Breast epithelium (tissue), 4 donors: ENCODE data around the gene WHRN. TPM values are rescaled to one million over a fixed set of nuclear protein-coding genes. Genes with fewer than 3 reads are reported as not detected.

Experiments
- DNase-seq, 2 donors: peaks; one replicate each; pipeline ENCODE4 v3.0.0-alpha.2; 2019; ENCODE audit warnings: low spot score in 2 of 2
- H3K27ac ChIP-seq, 2 donors: fragments of 200-600 bp; sonication (generic) in 1 of 2; one replicate each; pipeline ENCODE4 v1.5.1; 2016 to 2019; ENCODE audit warnings: mild to moderate bottlenecking in 1 of 2
- H3K27me3 ChIP-seq, 2 donors: fragments of 200-600 bp; sonication (generic) in 1 of 2; one replicate each; pipeline versions ENCODE4 v1.5.1 to v1.6.0; 2017 to 2019; ENCODE audit warnings: control low read depth in 1 of 2, mild to moderate bottlenecking in 1 of 2
- H3K36me3 ChIP-seq: fragments of 200-600 bp; one replicate; pipeline ENCODE4 v1.5.1; 2019
- H3K4me1 ChIP-seq, 2 donors: fragments of 200-600 bp; sonication (generic); one replicate each; pipeline ENCODE4 v1.5.1; 2016 to 2019; ENCODE audit warnings: control low read depth in 1 of 2
- H3K4me3 ChIP-seq, 3 donors: fragments of 200-600 bp; sonication (generic); 1 replicate in 2 of 3; 2 replicates in 1 of 3; pipeline ENCODE4 v1.5.1; 2016 to 2019; ENCODE audit warnings: mild to moderate bottlenecking in 3 of 3, moderate library complexity in 2 of 3
- H3K9me3 ChIP-seq, 2 donors: fragments of 200-600 bp; sonication (generic) in 1 of 2; one replicate each; pipeline ENCODE4 v1.5.1; 2016 to 2019; ENCODE audit warnings: control low read depth in 1 of 2
- CTCF ChIP-seq, 3 donors: fragments of 450-650 bp; IDR thresholded peaks; one replicate each; pipeline ENCODE4 v1.5.1; 2016 to 2017; ENCODE audit warnings: antibody characterized with exemption in 3 of 3, mild to moderate bottlenecking in 3 of 3, moderate library complexity in 3 of 3
- POLR2A ChIP-seq: fragments of 450-650 bp; IDR thresholded peaks from one replicate; pipeline ENCODE4 v1.6.1; 2016; ENCODE audit warnings: antibody characterized with exemption, mild to moderate bottlenecking, moderate library complexity
- POLR2AphosphoS5 ChIP-seq, 3 donors: sonication (generic); formaldehyde crosslinking; IDR thresholded peaks; one replicate each; pipeline ENCODE4 v1.6.1; 2017; ENCODE audit warnings: antibody characterized with exemption in 3 of 3
- intact Hi-C: fragments of 100-400 bp; cut with DNase I; formaldehyde crosslinking; loops from one replicate; pipeline ENCODE4 v1.15.1; 2023; ENCODE audit warnings: low total_unique reads
- total RNA-seq, 3 donors: library from RNA; depleted of rRNA; stranded (reverse); fragments of >200 nt; gene quantifications; one replicate each; pipeline ENCODE4 v1.1.0, GENCODE V29; 2016

The WHRN gene
- total RNA-seq, 3 donors from 2014 or later = 2.4 to 16.4 (median 15.1) TPM

DNA sequence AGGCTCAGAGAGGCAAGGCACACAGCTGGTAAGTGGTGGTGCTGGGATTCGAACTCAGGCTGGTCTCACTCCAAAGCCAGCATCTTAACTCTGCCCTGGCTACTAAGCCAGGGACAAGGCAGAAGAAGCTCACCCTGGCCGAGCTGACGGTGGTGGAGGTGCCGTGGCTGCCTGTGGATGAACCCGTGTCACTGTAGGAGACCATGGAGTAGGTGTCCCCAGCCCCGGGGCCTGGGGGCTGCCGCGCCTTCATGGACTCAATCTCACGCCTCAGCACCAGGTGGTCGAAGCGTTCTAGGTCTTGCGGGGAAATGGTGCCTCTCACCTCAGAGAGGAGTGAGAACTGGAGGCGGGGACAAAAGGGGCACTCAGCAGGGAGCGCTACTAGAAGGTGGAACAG is 82.1 kb downstream of the WHRN start:
- Histone ChIP-seq H3K27ac (no peak overlapping the region), H3K27me3 (no peaks in the 10 kb centered on the region), H3K4me1 (no peaks in the 10 kb centered on the region), H3K36me3 (no peaks in the 10 kb centered on the region), H3K4me3 (no peak overlapping the region), H3K9me3 (no peaks in the 10 kb centered on the region)
- intact Hi-C loops = no loop called here
- no peak for TF ChIP-seq POLR2AphosphoS5 (IDR thresholded peaks at IDR 0.05)
- TF ChIP-seq CTCF (IDR thresholded peaks at IDR 0.05) = no peak
- TF ChIP-seq POLR2A = no peak
- no peak for DNase-seq

DNA sequence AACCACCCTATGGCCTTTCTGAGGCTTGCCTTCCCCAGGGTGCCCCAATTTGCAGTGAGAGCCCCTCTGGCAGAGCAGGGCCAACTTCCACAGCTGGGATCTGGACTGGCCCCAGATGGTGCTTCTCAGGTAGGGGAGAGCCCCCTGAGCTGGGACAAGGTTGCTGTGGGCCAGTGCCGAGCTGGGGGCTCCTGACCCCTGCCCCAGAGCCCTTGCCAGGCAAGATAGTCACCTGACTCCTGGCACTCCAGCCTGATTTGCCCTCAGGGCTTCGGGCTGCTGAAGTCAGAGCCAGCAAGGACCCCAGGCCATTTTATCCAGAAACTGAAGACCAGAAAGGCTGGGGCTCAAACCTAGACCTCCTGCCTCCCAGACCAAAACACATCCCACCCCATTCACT is 84.1 kb downstream of the WHRN start:
- Histone ChIP-seq H3K36me3 (no peaks in the 10 kb centered on the region), H3K4me3 (no peak overlapping the region), H3K27me3 (no peaks in the 10 kb centered on the region), H3K4me1 (no peaks in the 10 kb centered on the region), H3K9me3 (no peaks in the 10 kb centered on the region), H3K27ac (no peak overlapping the region)
- no peak for TF ChIP-seq POLR2A
- TF ChIP-seq CTCF (IDR thresholded peaks at IDR 0.05) = no peak
- no peak for TF ChIP-seq POLR2AphosphoS5 (IDR thresholded peaks at IDR 0.05)
- no peak for DNase-seq
- intact Hi-C loops = no loop called here

GRCh38 chr9:114419796-114420195 is 85.5 kb downstream of the WHRN start:
- no peak overlapping the region for H3K4me3 ChIP-seq
- H3K9me3 ChIP-seq = no peaks in the 10 kb centered on the region
- no peaks in the 10 kb centered on the region for H3K4me1 ChIP-seq
- no peaks in the 10 kb centered on the region for H3K36me3 ChIP-seq
- intact Hi-C loops = no loop called here
- no peak overlapping the region for H3K27ac ChIP-seq
- TF ChIP-seq POLR2AphosphoS5 (IDR thresholded peaks at IDR 0.05) = no peak
- TF ChIP-seq POLR2A = no peak
- no peaks in the 10 kb centered on the region for H3K27me3 ChIP-seq
- no peak for DNase-seq

DNA sequence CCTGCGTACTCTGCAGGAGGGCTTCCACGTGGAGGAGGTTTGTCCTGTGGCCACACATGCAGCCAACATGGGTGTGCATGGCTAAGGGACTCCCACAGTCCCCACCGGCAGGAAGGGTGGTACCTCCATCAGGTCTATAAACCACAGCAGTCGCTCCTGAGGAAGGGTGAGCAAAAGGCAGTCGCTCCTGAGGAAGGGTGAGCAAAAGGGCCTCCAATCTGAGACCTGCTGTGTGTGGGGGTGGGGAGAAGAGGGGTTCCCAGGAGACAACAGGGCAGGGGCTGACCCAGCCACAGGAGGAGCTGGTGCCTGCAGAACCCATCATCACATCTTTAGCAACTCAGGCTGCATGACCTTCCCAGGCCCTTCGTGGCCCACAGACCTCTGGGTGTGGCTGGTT is 87.2 kb downstream of the WHRN start:
- TF ChIP-seq POLR2AphosphoS5 (IDR thresholded peaks at IDR 0.05) (no peak), POLR2A (no peak), CTCF (IDR thresholded peaks at IDR 0.05) (no peak)
- Histone ChIP-seq H3K9me3 (no peaks in the 10 kb centered on the region), H3K27me3 (no peaks in the 10 kb centered on the region), H3K36me3 (no peaks in the 10 kb centered on the region), H3K27ac (no peak overlapping the region), H3K4me1 (no peaks in the 10 kb centered on the region), H3K4me3 (no peak overlapping the region)
- intact Hi-C loops = no loop called here
- no peak for DNase-seq

GRCh38 chr9:114417511-114417910 is 87.8 kb downstream of the WHRN start:
- Histone ChIP-seq H3K4me1 (no peaks in the 10 kb centered on the region), H3K9me3 (no peaks in the 10 kb centered on the region), H3K27ac (peak overlapping the region in 1 of 2 donors; percentile 43), H3K27me3 (no peaks in the 10 kb centered on the region), H3K4me3 (no peak overlapping the region), H3K36me3 (no peaks in the 10 kb centered on the region)
- DNase-seq = no peak
- intact Hi-C loops = no loop called here
- TF ChIP-seq CTCF (IDR thresholded peaks at IDR 0.05) (no peak), POLR2AphosphoS5 (IDR thresholded peaks at IDR 0.05) (no peak), POLR2A (no peak)

DNA sequence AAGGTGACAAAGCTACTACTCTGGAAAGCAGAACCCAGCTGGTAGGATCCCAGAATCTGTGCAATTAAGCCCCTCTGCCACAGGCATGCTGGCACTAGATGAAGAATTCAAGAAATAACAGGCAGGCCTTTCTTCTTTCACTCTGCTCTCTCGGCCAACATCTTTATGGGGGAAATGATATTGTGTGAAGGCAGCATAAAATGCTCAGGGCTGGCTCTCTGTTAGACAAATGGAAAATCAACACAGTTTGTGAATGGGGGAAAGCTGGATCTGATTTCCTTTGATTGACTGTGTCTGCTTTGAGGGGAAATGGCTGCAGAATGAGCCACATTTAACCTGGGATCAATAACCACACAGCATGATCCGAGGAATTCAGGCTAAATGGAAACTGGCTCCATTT is 88.4 kb downstream of the WHRN start:
- intact Hi-C loops = no loop called here
- no peak for DNase-seq
- Histone ChIP-seq H3K27ac (peak overlapping the region in 1 of 2 donors; percentile 43), H3K9me3 (no peaks in the 10 kb centered on the region), H3K4me3 (no peak overlapping the region), H3K36me3 (no peaks in the 10 kb centered on the region), H3K4me1 (no peaks in the 10 kb centered on the region), H3K27me3 (no peaks in the 10 kb centered on the region)
- TF ChIP-seq CTCF (IDR thresholded peaks at IDR 0.05) (no peak), POLR2A (no peak), POLR2AphosphoS5 (IDR thresholded peaks at IDR 0.05) (no peak)
